KMS-11 (cell line): ENCODE measurements around the gene CORO1C.

Source experiments
- H2AFZ ChIP-seq: fragments of 200-600 bp; sonication (generic); 2 replicates; pipeline ENCODE4 v1.6.1; 2016; ENCODE audit warnings: antibody characterized with exemption, mixed run types, low read depth
- H3K27ac ChIP-seq: fragments of 200-600 bp; sonication (generic); 2 replicates; pipeline ENCODE4 v1.6.1; 2016; ENCODE audit warnings: mild to moderate bottlenecking, mixed run types
- H3K27me3 ChIP-seq: fragments of 200-600 bp; sonication (generic); 2 replicates; pipeline ENCODE4 v1.6.1; 2017; ENCODE audit warnings: mild to moderate bottlenecking, low read depth, mixed run types, moderate library complexity; ENCODE audit not compliant: insufficient read depth
- H3K36me3 ChIP-seq: fragments of 200-600 bp; sonication (generic); 2 replicates; pipeline ENCODE4 v1.6.1; 2017; ENCODE audit warnings: mild to moderate bottlenecking, mixed run types; ENCODE audit not compliant: insufficient read depth
- H3K4me1 ChIP-seq: fragments of 200-600 bp; sonication (generic); 2 replicates; pipeline ENCODE4 v1.6.1; 2016; ENCODE audit warnings: mild to moderate bottlenecking, low read depth, mixed run types; ENCODE audit not compliant: poor library complexity, severe bottlenecking
- H3K4me2 ChIP-seq: fragments of 200-600 bp; sonication (generic); 2 replicates; pipeline ENCODE4 v1.7.0; 2016; ENCODE audit warnings: mild to moderate bottlenecking, mixed run types
- H3K4me3 ChIP-seq: fragments of 200-600 bp; sonication (generic); IDR thresholded peaks from 2 replicates; pipeline ENCODE4 v1.6.1; 2017; ENCODE audit warnings: low read depth, low read length, mixed read lengths; ENCODE audit not compliant: insufficient read depth
- H3K79me2 ChIP-seq: fragments of 200-600 bp; sonication (generic); 2 replicates; pipeline ENCODE4 v1.6.1; 2016; ENCODE audit warnings: low read depth, mixed run types; ENCODE audit not compliant: insufficient read depth
- H3K9ac ChIP-seq: fragments of 200-600 bp; sonication (generic); 2 replicates; pipeline ENCODE4 v1.6.1; 2016; ENCODE audit warnings: mild to moderate bottlenecking, mixed run types
- H4K20me1 ChIP-seq: fragments of 200-600 bp; sonication (generic); 2 replicates; pipeline ENCODE4 v1.6.1; 2016; ENCODE audit warnings: mild to moderate bottlenecking, mixed run types; ENCODE audit not compliant: insufficient read depth
- TF ChIP-seq, protein P1 (sequence below): fragments of 200-600 bp; sonication (generic); conservative IDR thresholded peaks from 2 replicates; pipeline ENCODE4 v1.6.1; 2017; ENCODE audit warnings: low read depth, mild to moderate bottlenecking, antibody characterized with exemption, low read length, moderate library complexity, mixed read lengths

CORO1C gene

DNA sequence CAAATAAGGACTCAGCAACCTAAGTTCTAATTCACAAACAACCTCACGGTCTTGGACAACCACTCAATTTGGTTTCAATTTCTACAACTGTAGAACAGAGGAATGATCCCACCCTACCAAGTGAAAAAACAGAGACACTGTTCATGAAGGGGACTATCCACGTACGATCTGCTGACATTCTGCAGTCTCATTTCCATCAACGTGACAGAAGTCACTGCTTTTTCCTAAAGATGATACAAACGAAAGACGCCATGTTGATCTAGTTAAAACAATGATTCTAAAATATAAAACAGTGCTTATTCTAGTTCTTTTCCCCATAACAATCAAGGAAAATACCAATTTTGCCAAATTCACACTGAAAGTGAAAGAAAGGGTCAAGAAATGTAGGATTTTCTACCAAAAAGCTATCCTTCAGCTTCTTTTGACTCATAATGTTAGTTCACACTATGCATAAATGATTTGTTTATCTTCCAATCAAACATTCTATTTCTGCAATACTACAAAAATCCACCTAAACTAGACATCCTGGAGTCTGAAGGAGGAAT, 38.1 kb downstream of the CORO1C start:
- Histone ChIP-seq H3K4me2 (peak overlapping the region; percentile 81), H2AFZ (no peak overlapping the region), H3K4me1 (peaks cover 99% of the 10 kb centered on the region), H3K4me3 (no peak overlapping the region), H3K79me2 (peaks cover 79% of the 10 kb centered on the region), H3K27me3 (no peaks in the 10 kb centered on the region), H3K27ac (peak overlapping the region; percentile 96), H3K36me3 (no peaks in the 10 kb centered on the region), H3K9ac (peak overlapping the region; percentile 77; the same call in 1 of the 2 replicates), H4K20me1 (no peaks in the 10 kb centered on the region)
- TF ChIP-seq, protein P1, sequence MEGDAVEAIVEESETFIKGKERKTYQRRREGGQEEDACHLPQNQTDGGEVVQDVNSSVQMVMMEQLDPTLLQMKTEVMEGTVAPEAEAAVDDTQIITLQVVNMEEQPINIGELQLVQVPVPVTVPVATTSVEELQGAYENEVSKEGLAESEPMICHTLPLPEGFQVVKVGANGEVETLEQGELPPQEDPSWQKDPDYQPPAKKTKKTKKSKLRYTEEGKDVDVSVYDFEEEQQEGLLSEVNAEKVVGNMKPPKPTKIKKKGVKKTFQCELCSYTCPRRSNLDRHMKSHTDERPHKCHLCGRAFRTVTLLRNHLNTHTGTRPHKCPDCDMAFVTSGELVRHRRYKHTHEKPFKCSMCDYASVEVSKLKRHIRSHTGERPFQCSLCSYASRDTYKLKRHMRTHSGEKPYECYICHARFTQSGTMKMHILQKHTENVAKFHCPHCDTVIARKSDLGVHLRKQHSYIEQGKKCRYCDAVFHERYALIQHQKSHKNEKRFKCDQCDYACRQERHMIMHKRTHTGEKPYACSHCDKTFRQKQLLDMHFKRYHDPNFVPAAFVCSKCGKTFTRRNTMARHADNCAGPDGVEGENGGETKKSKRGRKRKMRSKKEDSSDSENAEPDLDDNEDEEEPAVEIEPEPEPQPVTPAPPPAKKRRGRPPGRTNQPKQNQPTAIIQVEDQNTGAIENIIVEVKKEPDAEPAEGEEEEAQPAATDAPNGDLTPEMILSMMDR: no peak

DNA sequence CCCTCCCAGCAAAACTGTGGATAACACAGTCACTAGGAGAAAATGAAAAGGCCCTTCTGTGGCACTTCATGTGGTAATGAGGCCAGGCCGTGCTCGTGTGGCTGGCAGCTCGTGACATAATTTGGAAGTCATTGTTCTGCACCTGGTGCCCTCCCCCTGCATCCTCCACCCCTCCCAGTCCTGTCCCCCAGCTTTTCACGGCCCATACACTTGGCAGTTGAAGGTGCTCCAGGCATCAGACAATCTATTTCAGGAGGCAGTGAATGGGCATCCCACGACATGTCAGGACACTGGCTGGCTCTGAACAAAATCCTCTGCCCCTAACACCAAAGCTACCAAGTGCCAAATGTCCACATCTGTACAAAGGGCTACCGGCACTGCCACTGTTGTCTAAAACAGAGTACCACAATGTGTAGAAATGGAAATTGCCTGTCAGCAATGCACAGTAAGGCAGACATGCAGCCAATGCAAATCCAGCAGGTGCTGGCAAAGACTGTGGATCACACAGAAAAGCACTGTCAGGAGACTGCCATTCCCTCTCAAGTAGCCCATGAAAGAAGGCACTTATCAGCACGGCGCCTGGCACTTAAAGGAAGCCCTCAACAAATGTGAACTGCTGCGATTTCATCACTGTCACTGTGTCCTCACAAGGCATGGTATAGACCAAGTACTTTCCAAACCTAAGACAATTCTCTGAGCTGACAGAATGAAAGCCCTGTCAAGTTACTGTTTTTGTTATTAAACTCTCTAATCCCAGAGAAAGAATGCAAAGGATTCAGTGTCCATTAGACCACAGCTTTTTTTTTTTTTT, 39.1 kb downstream of the CORO1C start:
- Histone ChIP-seq H3K36me3 (no peaks in the 10 kb centered on the region), H2AFZ (no peak overlapping the region), H4K20me1 (no peaks in the 10 kb centered on the region), H3K27me3 (no peaks in the 10 kb centered on the region), H3K79me2 (peaks cover 77% of the 10 kb centered on the region), H3K4me3 (no peak overlapping the region), H3K4me2 (peak overlapping the region; percentile 81), H3K4me1 (peaks cover 93% of the 10 kb centered on the region), H3K27ac (peak overlapping the region; percentile 96), H3K9ac (peak overlapping the region; percentile 77; the same call in 1 of the 2 replicates)
- TF ChIP-seq, protein P1: no peak

DNA sequence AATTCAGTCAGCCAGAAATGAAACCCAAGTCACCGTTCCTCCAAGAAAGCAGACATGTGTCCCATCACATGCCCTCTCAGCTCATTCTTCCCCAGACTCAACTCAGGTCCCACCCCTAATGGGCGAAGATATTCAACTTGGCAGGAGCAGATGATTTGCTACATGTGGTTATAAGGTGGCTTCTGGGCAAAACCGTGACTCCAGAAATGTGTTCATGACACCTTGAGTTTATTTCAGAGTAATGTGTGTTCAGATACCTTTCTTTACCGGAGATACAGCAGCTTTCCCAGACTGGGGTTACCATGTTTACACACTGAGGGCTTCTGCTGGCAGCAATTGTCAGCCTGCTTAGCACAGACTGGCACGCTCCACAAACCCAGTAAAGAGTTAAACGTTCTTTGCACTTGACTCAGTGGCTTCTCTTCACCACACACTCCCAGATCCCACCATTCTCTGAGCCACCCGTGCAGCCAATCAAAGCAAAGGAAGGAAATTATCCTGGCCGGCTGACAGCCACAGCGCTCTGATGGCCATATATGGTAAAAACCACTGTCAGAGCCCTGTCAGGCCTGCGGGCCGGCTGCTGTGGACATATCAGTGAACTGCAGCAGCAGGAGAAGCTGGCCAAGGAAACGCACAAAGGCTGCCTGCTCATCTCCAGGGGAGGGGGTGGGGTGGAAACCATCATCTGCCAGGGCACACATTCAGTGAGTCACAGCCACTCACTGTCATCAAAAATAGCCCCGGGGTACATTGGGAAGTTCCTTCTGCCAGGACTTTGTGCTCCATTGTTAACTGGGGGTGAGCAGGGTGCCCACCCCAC, 39.9 kb downstream of the CORO1C start:
- Histone ChIP-seq H3K27ac (peak overlapping the region; percentile 96), H3K4me3 (no peak overlapping the region), H2AFZ (no peak overlapping the region), H3K4me2 (peak overlapping the region; percentile 81), H3K79me2 (peaks cover 79% of the 10 kb centered on the region), H3K9ac (peak overlapping the region; percentile 77; the same call in 1 of the 2 replicates), H3K4me1 (peaks cover 91% of the 10 kb centered on the region), H3K36me3 (no peaks in the 10 kb centered on the region), H3K27me3 (no peaks in the 10 kb centered on the region), H4K20me1 (no peaks in the 10 kb centered on the region)
- TF ChIP-seq, protein P1: no peak

DNA sequence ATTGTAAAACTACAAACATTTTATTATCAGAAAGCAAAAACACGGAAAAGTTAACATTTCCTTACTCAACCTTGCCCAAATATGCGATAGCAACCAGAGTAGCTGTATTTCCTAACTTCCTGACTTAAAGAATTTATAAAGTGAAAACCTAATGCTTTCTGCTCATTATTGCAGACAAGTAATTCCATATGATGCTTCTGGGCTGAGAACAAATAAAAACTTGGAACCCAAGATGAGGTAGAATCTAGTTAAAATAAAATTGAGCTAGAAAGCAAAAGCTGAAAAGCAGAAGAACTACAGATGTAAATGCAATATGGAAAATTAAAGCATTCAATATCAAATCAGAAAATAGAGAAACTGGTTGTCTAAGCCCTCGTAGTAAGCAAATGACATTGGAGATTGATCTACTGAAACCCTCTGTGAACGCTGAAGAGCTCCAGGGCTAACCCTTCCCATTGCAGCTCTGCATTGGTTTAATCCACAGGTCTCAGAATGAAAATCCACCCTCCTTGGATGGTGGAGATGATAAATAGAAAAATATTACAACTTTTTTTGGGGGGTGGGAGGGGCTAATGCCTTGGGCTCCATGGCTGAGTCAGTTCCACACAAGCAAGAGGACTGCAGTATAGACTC, 40.7 kb downstream of the CORO1C start:
- Histone ChIP-seq H3K4me2 (peak overlapping the region; percentile 81), H3K9ac (peak overlapping the region; percentile 77), H3K4me3 (no peak overlapping the region), H3K36me3 (no peaks in the 10 kb centered on the region), H2AFZ (no peak overlapping the region), H4K20me1 (no peaks in the 10 kb centered on the region), H3K27ac (peak overlapping the region; percentile 96), H3K27me3 (no peaks in the 10 kb centered on the region), H3K79me2 (peaks cover 79% of the 10 kb centered on the region), H3K4me1 (peaks cover 91% of the 10 kb centered on the region)
- TF ChIP-seq, protein P1: no peak
